RWPE2 (cell line): ENCODE results near the gene SMTNL2.

Source experiments
- ATAC-seq: fragments of 200-7000 bp; cut with Tn5 transposase; 3 replicates; pipeline ENCODE4 v1.9.1; 2021; ENCODE audit warnings: low read depth
- DNase-seq: peaks from one replicate; pipeline ENCODE4 v3.0.0-alpha.2; 2020; ENCODE audit warnings: low spot score
- H3K27ac ChIP-seq: fragments of 450-650 bp; 2 replicates; pipeline ENCODE4 v1.5.1; 2017; ENCODE audit warnings: mild to moderate bottlenecking; ENCODE audit not compliant: poor library complexity, severe bottlenecking
- H3K27me3 ChIP-seq: fragments of 250-450 bp; sonication (Bioruptor Pico); 2 replicates; pipeline ENCODE4 v1.5.1; 2021; ENCODE audit warnings: mild to moderate bottlenecking, moderate library complexity; ENCODE audit not compliant: insufficient read depth, poor library complexity, severe bottlenecking
- H3K36me3 ChIP-seq: fragments of 250-450 bp; sonication (Bioruptor Pico); 2 replicates; pipeline ENCODE4 v1.5.1; 2020; ENCODE audit warnings: low read depth, mild to moderate bottlenecking, moderate library complexity
- H3K4me1 ChIP-seq: fragments of 250-450 bp; sonication (Bioruptor Pico); 2 replicates; pipeline ENCODE4 v1.5.1; 2021; ENCODE audit warnings: mild to moderate bottlenecking, moderate library complexity; ENCODE audit not compliant: insufficient read depth, poor library complexity, severe bottlenecking
- H3K4me3 ChIP-seq: fragments of 250-450 bp; sonication (Bioruptor Pico); 2 replicates; pipeline ENCODE4 v1.5.1; 2021; ENCODE audit warnings: mild to moderate bottlenecking, moderate library complexity; ENCODE audit not compliant: severe bottlenecking
- H3K9me3 ChIP-seq: fragments of 250-450 bp; sonication (Bioruptor Pico); 2 replicates; pipeline ENCODE4 v1.5.1; 2021; ENCODE audit warnings: mild to moderate bottlenecking, moderate library complexity; ENCODE audit not compliant: severe bottlenecking
- CTCF ChIP-seq: fragments of 450-650 bp; IDR thresholded peaks from one replicate; pipeline ENCODE4 v1.5.1; 2017; ENCODE audit warnings: mild to moderate bottlenecking, moderate library complexity; ENCODE audit not compliant: poor library complexity, severe bottlenecking

Gene SMTNL2

GRCh38 chr17:4551796-4552525 lies 32.4 kb upstream of the SMTNL2 start:
- ATAC-seq: no peak
- Histone ChIP-seq H3K27me3 (no peaks in the 10 kb centered on the region), H3K36me3 (peaks cover 72% of the 10 kb centered on the region)

DNA sequence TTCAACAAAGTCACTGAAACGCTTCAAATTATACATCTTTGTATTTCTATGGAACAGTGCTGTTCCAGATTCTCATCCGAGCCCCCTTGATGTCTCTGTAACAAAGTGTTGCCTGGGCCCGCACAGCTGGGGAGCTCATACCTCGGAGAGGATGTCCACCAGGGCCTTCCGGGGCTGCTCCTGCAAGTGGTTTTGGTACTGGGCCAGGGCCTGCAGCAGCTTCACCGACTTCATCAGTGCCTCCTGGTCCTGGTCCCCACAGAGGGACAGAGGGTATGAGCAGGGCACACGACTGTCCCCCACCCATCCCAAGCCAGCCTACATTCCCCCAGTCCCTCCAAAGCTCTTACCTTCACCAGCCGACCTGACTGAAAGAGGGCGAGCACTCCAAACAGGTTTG lies 30.7 kb upstream of the SMTNL2 start:
- Histone ChIP-seq H3K4me3 (no peak overlapping the region), H3K36me3 (peaks cover 55% of the 10 kb centered on the region), H3K4me1 (no peaks in the 10 kb centered on the region), H3K27me3 (no peaks in the 10 kb centered on the region), H3K27ac (no peak overlapping the region), H3K9me3 (no peaks in the 10 kb centered on the region)
- TF ChIP-seq CTCF: no peak
- DNase-seq: no peak
- no peak for ATAC-seq

More at GRCh38 chr17:4551796-4552525, 32.4 kb upstream of the SMTNL2 start:
- no peak overlapping the region for H3K27ac ChIP-seq
- H3K4me3 ChIP-seq: no peak overlapping the region
- H3K4me1 ChIP-seq: no peaks in the 10 kb centered on the region
- H3K9me3 ChIP-seq: no peaks in the 10 kb centered on the region
- DNase-seq: no peak
- no peak for TF ChIP-seq CTCF

GRCh38 chr17:4554441-4554996 lies 29.8 kb upstream of the SMTNL2 start:
- TF ChIP-seq CTCF: no peak

DNA sequence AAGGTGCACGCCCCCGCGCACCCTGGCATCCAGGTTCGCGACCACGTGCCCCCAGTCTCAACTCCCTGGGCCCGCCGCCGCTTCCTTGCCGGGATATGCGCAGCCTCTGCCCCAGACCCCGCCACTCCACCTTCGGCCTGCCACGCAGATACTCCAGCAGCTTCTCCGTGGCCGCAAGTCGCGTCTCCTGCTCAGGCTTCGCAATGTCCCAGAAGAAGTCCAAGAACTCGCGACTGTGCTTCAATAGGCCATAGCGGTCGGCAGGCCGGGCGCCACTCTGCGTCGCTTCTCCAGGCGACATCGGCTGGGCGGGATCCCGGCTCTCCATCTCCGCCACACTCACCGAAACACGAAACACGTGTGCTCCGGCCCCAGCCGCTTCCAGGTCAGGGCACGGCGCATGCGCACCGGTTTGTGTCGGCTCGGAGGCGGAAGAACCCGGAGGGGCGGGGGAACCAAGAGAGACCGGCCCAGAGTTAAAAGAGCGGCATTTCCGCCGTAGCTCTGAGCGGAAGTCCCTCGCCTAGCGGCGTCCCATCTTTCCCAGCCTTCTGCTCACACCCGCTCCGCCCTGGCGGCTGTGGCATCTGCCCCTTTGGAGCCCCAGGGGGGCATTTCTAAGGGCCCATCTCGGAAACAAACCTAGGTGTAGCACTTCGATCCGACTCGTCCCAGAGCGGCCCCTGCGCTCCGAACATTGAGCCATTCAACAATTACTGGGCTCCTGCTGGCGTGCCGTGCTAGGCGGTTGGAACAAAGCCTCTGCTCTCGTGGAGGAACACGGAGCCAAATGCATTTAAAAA lies 29.1 kb upstream of the SMTNL2 start, which contains the start of gene MYBBP1A:
MYBBP1A (minus strand) TSS at position 388 of the 803 bp plus-strand sequence; CDS start at position 328, 60 bp downstream.
- Histone ChIP-seq H3K9me3 (no peaks in the 10 kb centered on the region), H3K27me3 (no peaks in the 10 kb centered on the region), H3K4me3 (peak within 1 kb of the TSS; percentile 68), H3K27ac (peak within 1 kb of the TSS; percentile 26), H3K36me3 (peaks cover 41% of the 10 kb centered on the region), H3K4me1 (peaks cover 2% of the 10 kb centered on the region)
- DNase-seq: peak; percentile 94
- peak; percentile 89 for ATAC-seq
- peak; percentile 5 for TF ChIP-seq CTCF

More at GRCh38 chr17:4554441-4554996, 29.8 kb upstream of the SMTNL2 start:
- H3K9me3 ChIP-seq: no peaks in the 10 kb centered on the region
- H3K36me3 ChIP-seq: peaks cover 46% of the 10 kb centered on the region
- H3K27ac ChIP-seq: peak overlapping the region; percentile 26
- H3K4me3 ChIP-seq: peak overlapping the region; percentile 68
- no peaks in the 10 kb centered on the region for H3K27me3 ChIP-seq
- DNase-seq (peak; percentile 47), ATAC-seq (peak; percentile 22; the same call in 1 of the 3 replicates)
- no peaks in the 10 kb centered on the region for H3K4me1 ChIP-seq
